Caco-2 (cell line): ENCODE measurements around the gene FUT8. TPM values are rescaled to one million over a fixed set of nuclear protein-coding genes. Genes with fewer than 3 reads are reported as not detected.

ENCODE experiments used
- Bru-seq: library from RNA; stranded (reverse); fragments of 400-500 nt; gene quantifications from one replicate; lab custom pipeline; 2021; lab: Mats Ljungman, UMichigan
- BruChase-seq, 2 experiments: library from RNA; stranded (reverse); fragments of 400-500 nt; gene quantifications; one replicate each; lab custom pipeline; 2021; lab: Mats Ljungman, UMichigan
- BruUV-seq: library from RNA; stranded (reverse); fragments of 400-500 nt; replicated peaks from 2 replicates; lab custom pipeline; 2021; lab: Mats Ljungman, UMichigan
- CTCF ChIA-PET: fragments of 300-600 bp; sonication (Branson Sonifier 250); formaldehyde crosslinking; loops from one replicate; lab custom pipeline; 2022; ENCODE audit warnings: antibody characterized with exemption; lab: Charles Lee
- POLR2A ChIA-PET: fragments of 300-600 bp; sonication (Branson Sonifier 250); formaldehyde crosslinking; loops from one replicate; lab custom pipeline; 2022; ENCODE audit warnings: antibody characterized with exemption; lab: Charles Lee
- DNase-seq, 2 experiments: peaks; one replicate each; pipeline versions ENCODE4 v3.0.0 to v3.0.0-alpha.2; 2020 to 2022
- H3K27me3 ChIP-seq: replicated peaks from 2 replicates; pipeline ENCODE4 v1.6.0; 2011; ENCODE audit warnings: low read length; ENCODE audit not compliant: control insufficient read depth, insufficient read depth
- H3K36me3 ChIP-seq: 2 replicates; pipeline ENCODE4 v1.5.1; 2011; ENCODE audit warnings: low read length; ENCODE audit not compliant: control insufficient read depth, insufficient read depth
- H3K4me1 ChIP-seq: fragments of 250-450 bp; sonication (Bioruptor Pico); 2 replicates; pipeline ENCODE4 v1.5.1; 2020; ENCODE audit warnings: mild to moderate bottlenecking
- H3K4me3 ChIP-seq: 2 replicates; pipeline ENCODE4 v1.5.1; 2011; ENCODE audit warnings: low read depth, mild to moderate bottlenecking, control low read depth, low read length
- H3K9me3 ChIP-seq: fragments of 250-450 bp; sonication (Bioruptor Pico); 2 replicates; pipeline ENCODE4 v1.5.1; 2020; ENCODE audit warnings: mild to moderate bottlenecking, moderate library complexity
- H3K27ac Mint-ChIP-seq: one replicate; pipeline ENCODE4 v1.8.0; 2022; ENCODE audit warnings: mixed read lengths; ENCODE audit not compliant: unreplicated experiment
- H3K27me3 Mint-ChIP-seq: one replicate; pipeline ENCODE4 v1.8.0; 2022; ENCODE audit warnings: mixed read lengths; ENCODE audit not compliant: insufficient read depth, unreplicated experiment
- H3K36me3 Mint-ChIP-seq: one replicate; pipeline ENCODE4 v1.8.0; 2022; ENCODE audit warnings: mild to moderate bottlenecking, mixed read lengths; ENCODE audit not compliant: insufficient read depth, unreplicated experiment
- H3K4me1 Mint-ChIP-seq: one replicate; pipeline ENCODE4 v1.8.0; 2022; ENCODE audit warnings: low read depth, mixed read lengths; ENCODE audit not compliant: unreplicated experiment
- H3K4me3 Mint-ChIP-seq: one replicate; pipeline ENCODE4 v1.8.0; 2022; ENCODE audit warnings: mild to moderate bottlenecking, moderate library complexity, mixed read lengths; ENCODE audit not compliant: unreplicated experiment
- H3K9me3 Mint-ChIP-seq: one replicate; pipeline ENCODE4 v1.8.0; 2022; ENCODE audit warnings: mixed read lengths; ENCODE audit not compliant: unreplicated experiment
- CTCF ChIP-seq, 2 experiments: fragments of 200-600 bp in 1 of 2; IDR thresholded peaks; 1 replicate in 1 of 2; 2 replicates in 1 of 2; pipeline versions ENCODE4 v1.5.1 to v1.8.0; 2011 to 2022; ENCODE audit warnings: antibody characterized with exemption in 1 of 2, control low read depth in 1 of 2, inconsistent platforms in 1 of 2, low read depth in 1 of 2, low read length in 1 of 2, mild to moderate bottlenecking in 1 of 2, moderate library complexity in 1 of 2; ENCODE audit not compliant: insufficient read depth in 1 of 2, severe bottlenecking in 1 of 2, unreplicated experiment in 1 of 2
- intact Hi-C: fragments of 100-400 bp; cut with micrococcal nuclease; formaldehyde crosslinking; loops from one replicate; pipeline ENCODE4 v1.10.0; 2022; ENCODE audit not compliant: unreplicated experiment
- long read RNA-seq: library from polyadenylated mRNA; stranded (forward); transcript quantifications from one replicate; pipeline ENCODE4 v2.0.0, GENCODE V29; 2022
- total RNA-seq: library from RNA; stranded (reverse); gene quantifications from 2 replicates; pipeline ENCODE4 v1.2.3, GENCODE V29; 2022

Gene FUT8
- 63.0 and 67.1 TPM in 2 replicates for total RNA-seq
- percentile 85 among the genes with signal in this experiment for Bru-seq, nascent RNA
- percentile 75 among the genes with signal in this experiment for BruChase-seq, experiment 1, labeled RNA remaining after a 2-hour chase
- BruChase-seq, experiment 2, labeled RNA remaining after a 6-hour chase, result percentile 71 among the genes with signal in this experiment
- long read RNA-seq, full-length matches to known transcripts, result 20 of 54 reads
- long read RNA-seq, partial matches to known transcripts, result 3 of 54 reads
- long read RNA-seq, other reads (novel, unspliced or antisense), result 31 of 54 reads

DNA sequence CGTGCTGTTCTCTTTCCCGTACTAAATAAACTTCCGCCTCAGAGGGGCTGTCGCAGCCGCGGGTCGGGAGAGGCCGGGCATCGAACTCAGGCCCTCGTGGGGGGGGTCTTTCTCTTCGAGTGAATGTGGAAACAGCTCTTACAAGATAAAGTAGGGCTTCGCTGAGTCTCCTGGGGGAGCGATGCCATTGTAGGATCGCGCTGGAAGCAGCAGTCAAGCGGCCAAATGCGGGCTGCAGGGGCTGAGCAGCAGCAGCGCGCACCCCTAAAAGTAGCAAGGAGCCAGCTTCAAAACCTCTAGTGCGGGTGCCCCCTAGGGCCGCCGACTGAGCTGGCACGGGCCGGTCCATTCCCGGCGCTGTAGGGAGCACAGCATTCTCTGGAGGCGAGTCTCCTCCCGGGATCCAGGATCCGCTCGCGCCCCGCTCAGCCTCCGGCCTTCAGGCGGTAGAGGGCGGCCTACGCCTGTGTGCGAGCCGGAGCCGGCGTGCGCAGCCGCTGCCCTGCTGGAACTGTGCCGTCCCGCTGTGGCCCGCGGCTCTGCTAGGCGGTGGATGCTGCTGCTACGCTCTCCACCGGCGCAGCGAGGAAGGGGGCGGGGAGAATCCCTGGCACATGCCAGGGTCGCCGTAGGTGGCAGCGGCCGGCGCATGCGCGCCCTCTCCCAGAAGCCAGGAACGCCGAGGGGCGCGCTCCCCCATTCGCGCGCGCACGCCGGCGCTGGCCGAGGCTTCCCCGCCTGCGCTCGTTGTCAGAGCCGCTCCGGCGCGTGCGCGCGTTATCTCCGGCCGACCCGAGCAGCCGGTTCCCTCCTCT, at the start of gene FUT8:
Gene FUT8, plus strand, starts transcription at position 699 of the 815 bp plus-strand sequence. CDS start 148,834 bp downstream, outside the sequence.
- Histone ChIP-seq H3K27me3 (no peaks in the 10 kb centered on the region), H3K36me3 (no peaks in the 10 kb centered on the region), H3K9me3 (no peaks in the 10 kb centered on the region), H3K4me3 (peak within 1 kb of the TSS; percentile 72), H3K4me1 (peaks cover 11% of the 10 kb centered on the region)
- H3K9me3 Mint-ChIP-seq, result no peaks in the 10 kb centered on the region
- intact Hi-C loops, result loop anchor here (1.0 to 5.0 kb wide), 4 partner anchors 110 to 190 kb away; no protein-coding TSS in a partner anchor
- peaks cover 18% of the 10 kb centered on the region for H3K36me3 Mint-ChIP-seq
- H3K27me3 Mint-ChIP-seq, result no peaks in the 10 kb centered on the region
- DNase-seq, result peak; percentile 92 to 93
- peak within 1 kb of the TSS; percentile 86 for H3K27ac Mint-ChIP-seq
- H3K4me1 Mint-ChIP-seq, result no peaks in the 10 kb centered on the region
- H3K4me3 Mint-ChIP-seq, result peak within 1 kb of the TSS; percentile 84
- peak; percentile 42 to 58 for TF ChIP-seq CTCF (IDR thresholded peaks at IDR 0.05; ENCODE audit: insufficient read depth in 1 of 2, low read depth in 1 of 2, low read length in 1 of 2, severe bottlenecking in 1 of 2, unreplicated experiment in 1 of 2)
- no TSS peak for BruUV-seq
- CTCF ChIA-PET, result interaction anchor here (1.0 to 5.4 kb wide), 11 partner anchors 77 to 426 kb away, joined by 3 to 101 read pairs (median 7); partner anchors contain the start of gene FNTB
- POLR2A ChIA-PET, result interaction anchor here (0.9 to 1.6 kb wide), 13 partner anchors 13 to 1024 kb away, joined by 3 to 12 read pairs (median 5); partner anchors contain the start of gene MTHFD1

DNA sequence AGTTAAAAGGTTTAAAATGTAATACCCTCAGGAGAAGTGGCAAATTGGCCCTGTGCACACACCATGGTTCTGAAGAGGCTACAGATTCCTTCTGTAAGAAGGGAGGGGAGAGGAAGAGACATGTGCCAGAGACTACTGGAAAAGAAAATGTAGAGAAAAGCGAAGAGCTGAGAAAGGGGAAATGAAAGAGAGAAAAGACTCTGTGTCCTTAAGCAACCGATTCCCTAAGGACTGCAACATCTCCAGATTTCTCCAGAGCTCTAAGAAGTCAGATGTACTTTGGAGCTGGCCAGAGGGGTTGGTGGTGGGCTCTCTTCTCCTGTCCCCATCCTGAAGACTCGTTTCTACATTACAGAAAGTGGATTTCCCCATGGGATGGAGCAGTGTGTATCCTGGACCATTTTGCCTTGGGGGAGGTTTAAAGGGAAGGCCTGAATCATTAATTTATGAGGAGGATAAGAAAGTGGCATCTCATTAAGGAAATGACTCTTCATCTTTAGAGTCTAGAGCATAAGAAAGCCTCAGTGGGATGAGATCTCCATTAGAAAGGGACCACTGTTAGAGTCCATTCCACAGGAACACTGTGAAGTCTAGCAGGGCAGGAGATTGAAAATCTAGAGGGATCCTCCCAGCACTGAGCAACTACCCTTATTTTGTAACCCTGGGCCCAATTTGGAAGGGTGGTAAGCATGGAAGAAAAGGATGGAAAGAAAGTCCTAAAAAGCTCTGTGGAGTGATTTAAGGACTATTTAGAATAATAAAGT, 45.5 kb upstream of the FUT8 start:
- H3K4me3 ChIP-seq, result no peak overlapping the region
- H3K36me3 Mint-ChIP-seq, result no peaks in the 10 kb centered on the region
- peaks cover 7% of the 10 kb centered on the region; the same call in 1 of the 2 replicates for H3K4me1 ChIP-seq
- H3K9me3 ChIP-seq, result no peaks in the 10 kb centered on the region
- intact Hi-C loops, result no loop called here
- H3K36me3 ChIP-seq, result no peaks in the 10 kb centered on the region
- H3K27me3 ChIP-seq, result no peaks in the 10 kb centered on the region
- DNase-seq, result no peak
- ChIA-PET CTCF (no interaction called here), POLR2A (interaction anchor here (1.2 kb wide), 1 partner anchor 104 kb away, joined by 3 read pairs; no protein-coding TSS in a partner anchor)
- no TSS peak for BruUV-seq
- no peaks in the 10 kb centered on the region for H3K9me3 Mint-ChIP-seq
- TF ChIP-seq CTCF (IDR thresholded peaks at IDR 0.05; ENCODE audit: insufficient read depth in 1 of 2, low read depth in 1 of 2, low read length in 1 of 2, severe bottlenecking in 1 of 2, unreplicated experiment in 1 of 2), result no peak
- peaks cover 3% of the 10 kb centered on the region for H3K4me1 Mint-ChIP-seq
- no peak overlapping the region for H3K4me3 Mint-ChIP-seq
- no peaks in the 10 kb centered on the region for H3K27me3 Mint-ChIP-seq
- no peak overlapping the region for H3K27ac Mint-ChIP-seq
